Measurements from ENCODE around the gene JPH3. TPM values are rescaled to one million over a fixed set of nuclear protein-coding genes. Genes with fewer than 3 reads are reported as not detected.

Gene JPH3
- total and polyA plus RNA-seq, 2 donors: 0.05 to 0.09 TPM

DNA sequence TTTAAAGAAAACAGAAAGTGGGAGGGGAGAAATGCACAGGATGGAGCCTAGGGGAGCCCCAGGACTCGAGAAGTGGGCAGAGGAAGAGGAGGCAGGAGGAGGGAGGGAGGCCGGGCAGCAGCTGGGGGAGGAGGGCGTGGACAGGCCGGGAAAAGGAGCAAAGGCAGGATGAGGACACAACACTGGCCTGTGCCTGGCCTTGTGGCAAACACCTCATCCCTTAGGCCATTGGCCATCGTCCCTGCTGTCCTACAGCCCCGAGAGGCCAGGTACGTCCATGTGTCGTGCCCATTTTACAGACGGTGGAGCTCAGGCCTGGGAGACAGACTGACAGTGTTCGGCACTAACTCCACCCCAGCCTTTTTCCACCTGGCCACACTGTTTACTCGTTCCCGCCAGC lies 15.9 kb downstream of the JPH3 start:
- Histone ChIP-seq H3K27me3 (ENCODE audit: control insufficient read depth in 2 of 2, insufficient read depth in 1 of 2, low read length in 1 of 2) (peaks cover 0 to 27% of the 10 kb centered on the region in 2 donors), H3K4me1 (ENCODE audit: control insufficient read depth in 2 of 2, insufficient read depth in 2 of 2, low read length in 2 of 2) (no peaks in the 10 kb centered on the region), H3K4me3 (ENCODE audit: low read length in 2 of 2) (no peak overlapping the region), H3K27ac (ENCODE audit: low read depth in 1 of 2, low read length in 1 of 2) (no peak overlapping the region), H3K36me3 (ENCODE audit: control insufficient read depth in 2 of 2, insufficient read depth in 2 of 2, low read length in 1 of 2) (no peaks in the 10 kb centered on the region), H3K9me3 (ENCODE audit: control insufficient read depth in 2 of 2, insufficient read depth in 1 of 2, low read length in 1 of 2) (no peaks in the 10 kb centered on the region)
- no peak for DNase-seq (ENCODE audit: low read depth in 6 of 9, low spot score in 9 of 9)
- 90% methylated on average over 12 of the region's 12 CpGs for WGBS

DNA sequence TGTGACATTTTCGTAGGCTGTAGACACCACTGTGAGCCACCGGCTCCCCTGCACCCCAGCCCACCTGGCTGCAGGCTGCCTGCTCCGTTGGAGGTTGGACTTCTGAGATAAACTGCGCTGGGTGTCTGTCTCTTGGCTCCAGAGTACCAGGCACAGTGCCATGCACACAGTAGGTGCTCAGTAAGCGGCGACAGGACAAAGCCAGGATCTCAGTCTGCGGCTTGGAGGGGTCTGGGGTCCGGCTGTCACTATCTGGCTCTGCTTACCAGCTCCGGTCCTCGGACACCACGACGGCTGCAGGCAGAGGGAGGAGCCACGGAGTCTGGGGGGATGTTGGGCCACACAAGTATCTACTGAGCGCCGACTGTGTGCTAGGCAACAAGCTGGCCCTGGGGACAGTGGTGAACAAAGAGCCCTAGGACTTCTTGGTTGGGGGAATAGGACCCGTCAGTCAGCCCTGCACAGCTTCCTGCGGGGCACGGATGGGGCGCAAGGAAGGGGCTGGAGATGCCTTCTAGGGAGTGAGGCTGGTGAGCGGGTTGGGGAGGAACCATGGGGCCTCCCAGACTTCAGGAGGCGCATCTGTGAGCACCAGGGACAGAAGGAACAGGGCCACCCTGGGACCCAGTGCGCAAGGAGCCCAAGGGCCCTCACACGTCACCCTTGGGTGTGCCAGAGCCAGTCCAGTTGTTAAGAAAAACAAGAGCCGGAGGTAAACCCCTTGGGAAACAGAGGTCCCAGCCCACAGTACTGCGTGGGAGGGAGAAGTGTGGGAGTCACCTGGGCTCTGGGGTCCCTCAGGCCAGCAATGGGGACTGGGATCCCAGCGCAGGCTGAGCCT lies 17.3 kb downstream of the JPH3 start:
- H3K4me3 ChIP-seq (ENCODE audit: low read length in 2 of 2): no peak overlapping the region
- peaks cover 0 to 27% of the 10 kb centered on the region in 2 donors for H3K27me3 ChIP-seq (ENCODE audit: control insufficient read depth in 2 of 2, insufficient read depth in 1 of 2, low read length in 1 of 2)
- no peaks in the 10 kb centered on the region for H3K9me3 ChIP-seq (ENCODE audit: control insufficient read depth in 2 of 2, insufficient read depth in 1 of 2, low read length in 1 of 2)
- DNase-seq (ENCODE audit: low read depth in 6 of 9, low spot score in 9 of 9): no peak
- WGBS: 76% methylated on average over 26 of the region's 26 CpGs
- no peak overlapping the region for H3K27ac ChIP-seq (ENCODE audit: low read depth in 1 of 2, low read length in 1 of 2)
- no peaks in the 10 kb centered on the region for H3K36me3 ChIP-seq (ENCODE audit: control insufficient read depth in 2 of 2, insufficient read depth in 2 of 2, low read length in 1 of 2)
- no peaks in the 10 kb centered on the region for H3K4me1 ChIP-seq (ENCODE audit: control insufficient read depth in 2 of 2, insufficient read depth in 2 of 2, low read length in 2 of 2)

DNA sequence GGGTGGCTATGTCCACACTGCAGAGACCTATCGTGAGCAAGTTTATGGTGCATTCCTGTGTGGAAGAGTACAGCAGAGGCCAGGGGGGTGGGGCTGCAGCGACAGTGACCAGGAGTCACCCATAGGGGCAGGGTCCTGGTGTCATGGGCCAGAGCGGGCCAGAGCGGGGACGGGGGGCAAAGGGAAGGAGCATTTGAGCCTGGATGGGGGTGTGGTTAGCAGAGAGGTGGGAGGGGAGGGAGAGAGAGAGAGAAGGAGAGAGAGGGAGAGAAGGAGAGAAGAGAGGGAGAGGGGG lies 17.8 kb downstream of the JPH3 start:
- Histone ChIP-seq H3K27me3 (ENCODE audit: control insufficient read depth in 2 of 2, insufficient read depth in 1 of 2, low read length in 1 of 2) (peaks cover 0 to 27% of the 10 kb centered on the region in 2 donors), H3K4me3 (ENCODE audit: low read length in 2 of 2) (no peak overlapping the region), H3K4me1 (ENCODE audit: control insufficient read depth in 2 of 2, insufficient read depth in 2 of 2, low read length in 2 of 2) (no peaks in the 10 kb centered on the region), H3K9me3 (ENCODE audit: control insufficient read depth in 2 of 2, insufficient read depth in 1 of 2, low read length in 1 of 2) (no peaks in the 10 kb centered on the region), H3K27ac (ENCODE audit: low read depth in 1 of 2, low read length in 1 of 2) (no peak overlapping the region), H3K36me3 (ENCODE audit: control insufficient read depth in 2 of 2, insufficient read depth in 2 of 2, low read length in 1 of 2) (no peaks in the 10 kb centered on the region)
- no peak for DNase-seq (ENCODE audit: low read depth in 6 of 9, low spot score in 9 of 9)
- WGBS: 46% methylated on average over 5 of the region's 5 CpGs

DNA sequence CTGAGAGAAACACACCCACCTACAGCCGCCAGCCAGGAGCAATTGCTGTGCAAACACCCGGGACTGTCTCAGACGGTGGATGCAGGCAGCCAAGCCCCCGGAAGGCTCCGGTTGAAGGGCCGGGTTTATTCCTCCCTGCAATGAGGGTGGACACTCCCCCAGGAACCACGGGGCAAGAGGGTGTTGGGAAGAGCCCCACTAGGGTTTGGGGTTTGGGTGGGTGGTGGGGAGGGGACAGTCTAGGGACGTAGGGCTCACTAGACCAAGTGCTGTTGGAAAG lies 19.2 kb downstream of the JPH3 start:
- Histone ChIP-seq H3K27me3 (ENCODE audit: control insufficient read depth in 2 of 2, insufficient read depth in 1 of 2, low read length in 1 of 2) (peaks cover 0 to 25% of the 10 kb centered on the region in 2 donors), H3K9me3 (ENCODE audit: control insufficient read depth in 2 of 2, insufficient read depth in 1 of 2, low read length in 1 of 2) (no peaks in the 10 kb centered on the region), H3K4me1 (ENCODE audit: control insufficient read depth in 2 of 2, insufficient read depth in 2 of 2, low read length in 2 of 2) (no peaks in the 10 kb centered on the region), H3K27ac (ENCODE audit: low read depth in 1 of 2, low read length in 1 of 2) (no peak overlapping the region), H3K4me3 (ENCODE audit: low read length in 2 of 2) (no peak overlapping the region), H3K36me3 (ENCODE audit: control insufficient read depth in 2 of 2, insufficient read depth in 2 of 2, low read length in 1 of 2) (no peaks in the 10 kb centered on the region)
- WGBS: 75% methylated on average over 8 of the region's 8 CpGs
- DNase-seq (ENCODE audit: low read depth in 6 of 9, low spot score in 9 of 9): no peak

DNA sequence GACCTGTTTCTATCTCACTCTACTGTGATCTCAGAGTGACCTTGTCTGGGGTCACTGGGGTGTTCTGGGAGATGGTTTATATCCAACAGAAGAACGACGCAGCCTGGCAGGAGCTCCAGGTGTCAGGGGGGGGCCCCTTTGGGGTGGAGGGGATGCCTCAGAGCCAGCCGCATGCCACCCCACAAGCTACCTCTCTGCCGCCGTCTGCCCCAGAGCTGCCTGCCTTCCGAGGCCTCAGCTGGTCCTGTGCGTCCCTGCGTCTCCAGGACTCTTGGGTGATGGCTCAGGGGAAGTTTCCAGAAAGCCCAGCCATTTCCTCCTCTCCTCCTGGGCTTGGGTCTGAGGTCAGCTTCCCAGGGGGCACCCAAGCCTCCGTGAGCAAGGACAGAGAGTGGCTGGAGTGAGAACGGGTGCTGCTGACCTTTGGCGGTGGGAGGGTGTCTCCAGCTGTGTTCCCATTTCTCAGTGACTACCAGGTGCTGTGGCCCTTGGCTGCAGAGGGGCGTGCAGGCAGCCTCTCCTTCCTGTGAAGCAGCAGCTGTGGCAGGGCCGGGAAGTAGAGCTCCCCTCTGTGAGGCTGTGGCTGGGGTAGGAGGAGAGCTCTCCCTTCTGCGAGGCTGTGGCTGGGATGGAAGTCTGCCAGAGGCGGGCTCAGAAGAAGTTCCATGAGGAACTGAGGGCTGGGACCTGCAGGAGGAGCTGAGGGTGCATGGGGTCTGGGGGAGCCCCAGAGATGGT lies 19.8 kb downstream of the JPH3 start:
- no peaks in the 10 kb centered on the region for H3K9me3 ChIP-seq (ENCODE audit: control insufficient read depth in 2 of 2, insufficient read depth in 1 of 2, low read length in 1 of 2)
- no peaks in the 10 kb centered on the region for H3K4me1 ChIP-seq (ENCODE audit: control insufficient read depth in 2 of 2, insufficient read depth in 2 of 2, low read length in 2 of 2)
- whole genome bisulfite sequencing: 49% methylated on average over 15 of the region's 15 CpGs
- no peak overlapping the region for H3K4me3 ChIP-seq (ENCODE audit: low read length in 2 of 2)
- no peaks in the 10 kb centered on the region for H3K36me3 ChIP-seq (ENCODE audit: control insufficient read depth in 2 of 2, insufficient read depth in 2 of 2, low read length in 1 of 2)
- no peak overlapping the region for H3K27ac ChIP-seq (ENCODE audit: low read depth in 1 of 2, low read length in 1 of 2)
- peaks cover 0 to 23% of the 10 kb centered on the region in 2 donors for H3K27me3 ChIP-seq (ENCODE audit: control insufficient read depth in 2 of 2, insufficient read depth in 1 of 2, low read length in 1 of 2)
- DNase-seq (ENCODE audit: low read depth in 6 of 9, low spot score in 9 of 9): no peak

DNA sequence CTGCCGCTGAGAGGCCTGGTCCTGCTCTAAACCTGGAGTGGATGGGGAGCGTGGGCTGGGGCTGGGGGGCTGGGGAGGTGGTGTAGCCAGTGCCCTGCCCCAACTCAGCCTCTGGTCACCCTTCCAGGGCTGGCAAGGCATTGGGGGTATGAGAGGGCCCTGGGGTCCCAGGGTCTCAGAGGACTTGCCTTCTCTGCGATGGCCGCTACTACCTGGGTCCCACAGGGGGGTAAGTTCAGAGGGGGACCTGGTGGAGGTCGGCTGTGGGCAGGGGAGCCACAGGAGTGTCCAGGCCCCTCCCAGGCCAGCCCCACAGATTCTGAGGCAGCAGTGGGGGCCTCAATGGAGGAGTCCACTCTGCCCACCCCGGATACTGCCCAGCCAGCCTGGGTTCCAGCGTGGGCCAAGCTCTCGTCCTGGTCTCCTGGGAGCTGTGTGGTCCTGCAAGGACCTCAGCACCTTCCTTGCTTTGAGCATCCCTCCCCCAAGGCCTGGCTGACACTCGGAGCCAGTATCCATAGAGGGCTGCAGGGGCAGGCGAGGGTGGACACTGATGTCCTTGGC lies 20.5 kb downstream of the JPH3 start:
- no peak overlapping the region for H3K4me3 ChIP-seq (ENCODE audit: low read length in 2 of 2)
- H3K36me3 ChIP-seq (ENCODE audit: control insufficient read depth in 2 of 2, insufficient read depth in 2 of 2, low read length in 1 of 2): no peaks in the 10 kb centered on the region
- DNase-seq (ENCODE audit: low read depth in 6 of 9, low spot score in 9 of 9): no peak
- H3K27me3 ChIP-seq (ENCODE audit: control insufficient read depth in 2 of 2, insufficient read depth in 1 of 2, low read length in 1 of 2): peaks cover 0 to 23% of the 10 kb centered on the region in 2 donors
- H3K9me3 ChIP-seq (ENCODE audit: control insufficient read depth in 2 of 2, insufficient read depth in 1 of 2, low read length in 1 of 2): no peaks in the 10 kb centered on the region
- no peaks in the 10 kb centered on the region for H3K4me1 ChIP-seq (ENCODE audit: control insufficient read depth in 2 of 2, insufficient read depth in 2 of 2, low read length in 2 of 2)
- H3K27ac ChIP-seq (ENCODE audit: low read depth in 1 of 2, low read length in 1 of 2): no peak overlapping the region
- 92% methylated on average over 10 of the region's 10 CpGs for WGBS

DNA sequence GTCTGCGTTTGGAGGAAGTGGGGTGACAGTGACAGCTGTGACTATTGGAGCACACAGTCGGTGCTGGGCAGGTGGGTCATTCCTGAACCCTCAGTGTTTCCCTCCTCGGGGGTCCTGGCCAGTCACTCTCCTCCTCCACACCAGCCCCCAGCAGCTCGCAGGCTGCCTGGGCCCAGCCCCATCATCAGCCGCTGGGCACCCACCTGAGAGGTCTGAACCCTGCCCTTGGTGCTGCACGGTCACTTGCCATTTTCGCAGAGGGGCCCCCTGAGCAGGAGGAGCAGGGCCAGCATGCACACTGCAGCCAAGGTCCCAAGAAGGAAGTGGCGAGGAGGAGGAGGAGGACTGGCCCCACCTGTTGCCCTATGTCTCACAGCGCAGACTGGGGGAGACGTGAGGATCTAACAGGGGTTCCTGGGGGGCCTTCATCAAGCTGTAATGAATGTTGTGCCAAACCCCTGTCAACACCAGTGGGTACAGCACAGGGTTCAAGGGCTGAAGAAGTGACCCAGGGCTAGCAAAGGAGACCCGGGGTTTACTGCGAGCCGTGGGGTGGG lies 23.0 kb downstream of the JPH3 start:
- 88% methylated on average over 13 of the region's 13 CpGs for WGBS
- H3K27me3 ChIP-seq (ENCODE audit: control insufficient read depth in 2 of 2, insufficient read depth in 1 of 2, low read length in 1 of 2): peaks cover 0 to 17% of the 10 kb centered on the region in 2 donors

DNA sequence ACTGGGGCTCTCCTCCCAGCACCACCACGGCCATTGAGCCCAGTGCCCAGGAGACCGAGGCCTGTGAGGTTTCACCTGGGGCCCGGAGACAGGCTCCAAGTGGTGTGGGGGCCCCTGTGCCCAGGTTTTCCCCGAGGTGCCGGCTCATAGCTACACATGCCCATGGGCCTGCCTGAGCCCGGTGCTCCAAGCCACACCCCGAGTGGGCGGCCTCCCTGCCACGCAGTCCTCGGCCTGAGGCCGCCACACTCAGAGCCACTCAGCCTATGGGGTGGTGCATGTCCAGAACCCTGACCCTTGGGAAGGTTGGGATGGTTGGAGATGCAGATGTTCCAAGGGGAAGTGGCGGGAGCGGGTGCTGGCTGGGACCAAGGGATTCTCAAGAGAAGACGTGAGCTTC lies 24.1 kb downstream of the JPH3 start:
- H3K27me3 ChIP-seq (ENCODE audit: control insufficient read depth in 2 of 2, insufficient read depth in 1 of 2, low read length in 1 of 2): peaks cover 0 to 14% of the 10 kb centered on the region in 2 donors
- WGBS: 92% methylated on average over 14 of the region's 14 CpGs

More for the DNA sequence above, 23.0 kb downstream of the JPH3 start:
- H3K36me3 ChIP-seq (ENCODE audit: control insufficient read depth in 2 of 2, insufficient read depth in 2 of 2, low read length in 1 of 2): no peaks in the 10 kb centered on the region
- H3K9me3 ChIP-seq (ENCODE audit: control insufficient read depth in 2 of 2, insufficient read depth in 1 of 2, low read length in 1 of 2): peaks cover 0 to 5% of the 10 kb centered on the region in 2 donors
- no peak for DNase-seq (ENCODE audit: low read depth in 6 of 9, low spot score in 9 of 9)
- H3K4me1 ChIP-seq (ENCODE audit: control insufficient read depth in 2 of 2, insufficient read depth in 2 of 2, low read length in 2 of 2): no peaks in the 10 kb centered on the region
- H3K27ac ChIP-seq (ENCODE audit: low read depth in 1 of 2, low read length in 1 of 2): no peak overlapping the region
- H3K4me3 ChIP-seq (ENCODE audit: low read length in 2 of 2): no peak overlapping the region

DNA sequence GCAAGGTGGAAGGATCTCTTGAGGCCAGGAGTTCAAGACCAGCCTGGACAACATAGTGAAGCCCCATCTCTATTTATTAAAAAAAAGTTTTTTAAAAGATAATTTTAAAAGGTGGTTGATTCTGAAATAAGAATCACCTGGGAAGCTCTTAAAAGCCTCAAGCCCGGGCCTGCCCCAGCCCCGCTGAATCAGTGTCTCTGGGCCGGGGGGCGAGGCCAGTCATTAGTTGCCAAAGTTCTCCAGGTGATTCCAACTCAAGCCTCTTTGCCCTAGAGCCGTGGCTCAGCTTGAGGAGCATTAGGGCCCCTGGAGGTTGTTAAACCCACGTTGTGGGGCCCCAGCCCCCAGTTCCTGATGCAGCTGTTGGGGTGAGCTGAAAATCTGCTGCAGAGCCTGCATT lies 24.6 kb downstream of the JPH3 start:
- WGBS: 76% methylated on average over 6 of the region's 6 CpGs
- no peak for DNase-seq (ENCODE audit: low read depth in 6 of 9, low spot score in 9 of 9)
- Histone ChIP-seq H3K4me1 (ENCODE audit: control insufficient read depth in 2 of 2, insufficient read depth in 2 of 2, low read length in 2 of 2) (no peaks in the 10 kb centered on the region), H3K36me3 (ENCODE audit: control insufficient read depth in 2 of 2, insufficient read depth in 2 of 2, low read length in 1 of 2) (no peaks in the 10 kb centered on the region), H3K4me3 (ENCODE audit: low read length in 2 of 2) (no peak overlapping the region), H3K27ac (ENCODE audit: low read depth in 1 of 2, low read length in 1 of 2) (no peak overlapping the region), H3K9me3 (ENCODE audit: control insufficient read depth in 2 of 2, insufficient read depth in 1 of 2, low read length in 1 of 2) (peaks cover 0 to 5% of the 10 kb centered on the region in 2 donors), H3K27me3 (ENCODE audit: control insufficient read depth in 2 of 2, insufficient read depth in 1 of 2, low read length in 1 of 2) (peaks cover 0 to 15% of the 10 kb centered on the region in 2 donors)

More for the DNA sequence above, 24.1 kb downstream of the JPH3 start:
- H3K9me3 ChIP-seq (ENCODE audit: control insufficient read depth in 2 of 2, insufficient read depth in 1 of 2, low read length in 1 of 2): peaks cover 0 to 5% of the 10 kb centered on the region in 2 donors
- no peak overlapping the region for H3K27ac ChIP-seq (ENCODE audit: low read depth in 1 of 2, low read length in 1 of 2)
- H3K4me1 ChIP-seq (ENCODE audit: control insufficient read depth in 2 of 2, insufficient read depth in 2 of 2, low read length in 2 of 2): no peaks in the 10 kb centered on the region
- H3K4me3 ChIP-seq (ENCODE audit: low read length in 2 of 2): no peak overlapping the region
- no peaks in the 10 kb centered on the region for H3K36me3 ChIP-seq (ENCODE audit: control insufficient read depth in 2 of 2, insufficient read depth in 2 of 2, low read length in 1 of 2)
- DNase-seq (ENCODE audit: low read depth in 6 of 9, low spot score in 9 of 9): no peak

All from thymus (tissue), 11 donors.